HG03442 (cell line): ENCODE measurements around the gene HRNR.

ENCODE experiments used
- ATAC-seq: cut with Tn5 transposase; IDR thresholded peaks from one replicate; pipeline ENCODE4 v1.9.1; 2021; ENCODE audit warnings: mild to moderate bottlenecking, moderate library complexity; ENCODE audit not compliant: unreplicated experiment

The HRNR gene

DNA sequence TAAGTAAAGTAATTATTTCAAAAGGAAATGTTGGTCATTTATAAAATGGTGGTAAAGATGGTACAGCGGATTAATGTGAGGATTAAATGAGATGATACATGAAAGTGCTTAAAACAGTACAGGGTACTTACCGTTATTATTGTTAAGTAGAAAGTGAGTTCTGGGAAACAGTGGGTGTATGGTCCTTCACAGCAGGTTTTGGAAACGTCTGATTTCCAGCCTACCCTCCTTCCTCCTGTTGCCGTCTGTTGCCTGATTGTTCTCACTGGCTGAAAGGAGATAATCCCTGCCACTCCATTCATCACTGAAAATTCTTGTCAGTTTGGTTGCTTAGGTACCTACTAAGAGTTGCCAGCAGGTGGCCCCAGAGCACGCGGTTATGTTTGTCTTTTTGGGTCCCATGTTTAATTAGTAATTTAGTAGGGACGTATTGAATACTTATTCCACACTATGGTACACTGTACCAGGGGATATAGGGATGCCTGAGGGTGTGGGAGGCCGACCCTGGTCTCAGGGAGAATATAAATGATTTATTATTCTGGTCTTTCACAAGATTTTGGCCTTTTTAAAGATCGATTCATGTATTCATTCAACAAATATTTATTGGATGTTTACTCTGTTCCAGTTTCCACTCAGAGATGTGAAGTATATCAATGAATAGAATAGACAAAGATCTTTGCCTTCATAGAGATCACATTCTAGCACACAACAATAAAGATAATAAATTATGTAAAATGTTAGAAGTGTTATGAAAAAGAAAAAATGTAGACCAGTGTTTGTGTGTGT, 34.1 kb downstream of the HRNR start:
- ATAC-seq: no peak

DNA sequence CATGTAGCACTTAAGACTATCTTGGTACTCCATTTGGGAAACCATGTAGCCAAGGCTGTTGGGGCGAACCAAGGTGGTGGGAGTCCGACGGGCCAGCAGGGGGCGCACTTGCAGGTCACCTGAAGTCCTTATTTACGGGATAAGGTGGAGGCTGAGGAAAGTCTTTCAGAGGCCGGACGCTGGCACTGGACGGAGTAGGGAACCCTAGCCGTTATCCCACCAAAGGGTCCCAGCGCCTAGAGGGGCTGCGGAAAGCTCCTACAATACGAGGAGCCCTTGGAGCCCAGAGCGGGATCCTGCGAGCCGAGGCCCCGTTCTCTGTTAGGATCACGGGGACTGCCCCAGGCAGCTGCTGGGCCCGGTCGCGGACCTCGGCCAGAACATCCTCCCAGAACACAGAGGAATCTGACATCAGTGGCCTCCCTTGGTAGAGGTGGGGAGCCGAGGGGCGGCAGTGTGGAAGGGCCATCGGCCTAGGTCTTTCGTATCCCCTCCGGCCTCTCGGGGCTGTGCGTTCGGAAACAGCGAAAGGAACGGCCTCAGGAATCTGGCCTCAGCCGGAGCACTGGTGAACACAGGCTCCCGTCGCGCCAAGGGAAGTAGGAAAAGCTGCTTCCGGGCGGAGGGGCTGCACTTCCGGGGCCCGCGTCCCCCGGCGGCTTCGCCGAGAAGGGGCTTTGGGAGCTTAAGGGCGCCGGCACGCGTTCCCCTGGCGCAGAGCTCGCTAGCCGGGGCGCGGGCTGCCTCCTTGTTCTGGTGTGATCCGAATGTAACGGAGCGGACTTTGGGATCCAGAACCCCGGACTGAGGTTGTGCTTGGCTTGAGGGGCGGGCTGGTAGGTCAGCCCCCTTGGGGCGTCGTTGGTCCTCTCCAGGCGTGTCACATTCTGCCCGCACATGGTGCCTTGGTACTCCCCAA, 35.1 kb downstream of the HRNR start:
- no peak for ATAC-seq

DNA sequence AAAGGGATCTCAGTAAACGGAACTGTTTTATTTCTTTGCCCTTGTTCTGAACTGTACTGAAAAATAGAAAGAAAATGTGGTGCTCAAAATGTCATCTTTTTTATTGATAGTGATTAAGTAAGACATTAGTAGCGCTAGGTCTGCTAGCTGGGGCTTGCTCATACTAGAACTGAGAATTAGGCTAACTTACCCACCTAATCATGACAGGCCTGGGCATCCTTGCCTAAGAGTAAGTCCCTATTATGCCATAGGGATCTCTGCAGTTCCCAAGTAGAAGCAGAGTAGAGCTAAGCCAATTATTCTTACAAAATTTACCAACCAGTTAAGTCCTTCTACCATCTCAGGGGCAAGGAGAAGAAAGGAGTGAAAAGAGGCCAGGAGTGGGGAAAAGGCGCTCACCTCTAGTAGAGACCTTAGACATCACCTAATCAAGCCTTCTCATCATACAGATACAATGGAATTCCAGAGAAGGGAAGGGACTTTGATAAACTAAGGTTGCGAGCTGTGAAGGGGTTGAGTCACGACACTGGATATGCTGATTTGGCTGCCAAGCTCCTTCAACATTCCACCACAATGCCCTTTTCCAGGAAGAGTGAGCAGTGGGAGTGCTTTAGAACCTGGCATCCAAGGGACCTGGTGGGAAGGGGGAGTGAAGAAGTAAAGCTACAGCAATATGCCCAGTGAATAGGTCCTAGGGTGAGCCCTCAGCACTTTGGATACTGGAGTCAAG, 37.3 kb downstream of the HRNR start:
- ATAC-seq: no peak

DNA sequence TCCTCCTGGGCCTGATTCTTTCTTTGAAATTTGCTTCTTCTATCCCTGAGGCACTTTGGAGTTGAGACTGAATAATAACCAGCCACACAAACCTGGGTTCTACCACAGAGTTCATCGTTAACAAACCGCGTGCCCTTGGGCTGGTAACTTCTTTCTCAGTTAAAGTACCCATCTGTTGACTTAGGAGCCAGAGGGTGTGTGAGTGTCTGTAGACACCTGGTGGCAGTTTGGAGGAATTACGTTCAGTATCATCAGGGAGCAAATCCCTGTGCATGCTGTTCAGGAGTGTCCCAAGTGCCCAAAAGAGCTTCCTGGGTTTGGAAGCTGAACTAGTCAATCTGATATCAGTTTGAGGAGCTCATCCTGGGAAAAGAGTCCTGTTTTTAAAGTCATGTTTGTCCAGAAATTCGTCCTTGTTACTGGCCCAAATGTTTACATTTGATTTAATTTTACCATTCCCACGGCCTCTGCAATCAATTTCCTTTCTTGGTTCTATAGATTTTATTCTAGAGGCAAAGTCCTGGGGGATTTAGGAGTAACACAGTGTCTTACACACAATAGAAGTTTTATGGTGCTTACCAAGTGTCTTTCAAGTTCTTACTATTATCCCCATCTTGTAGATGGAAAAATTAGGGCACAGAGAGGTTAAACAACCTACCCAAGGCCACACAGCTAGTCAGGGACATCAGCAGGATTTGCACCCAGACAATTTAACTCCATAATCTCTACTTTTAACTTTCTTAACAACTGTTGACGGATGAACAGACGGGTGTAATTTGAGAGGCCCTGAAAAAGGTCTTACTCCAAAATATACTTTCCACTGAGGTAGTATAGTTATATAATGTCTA, 38.2 kb downstream of the HRNR start:
- peak; percentile 67 for ATAC-seq

DNA sequence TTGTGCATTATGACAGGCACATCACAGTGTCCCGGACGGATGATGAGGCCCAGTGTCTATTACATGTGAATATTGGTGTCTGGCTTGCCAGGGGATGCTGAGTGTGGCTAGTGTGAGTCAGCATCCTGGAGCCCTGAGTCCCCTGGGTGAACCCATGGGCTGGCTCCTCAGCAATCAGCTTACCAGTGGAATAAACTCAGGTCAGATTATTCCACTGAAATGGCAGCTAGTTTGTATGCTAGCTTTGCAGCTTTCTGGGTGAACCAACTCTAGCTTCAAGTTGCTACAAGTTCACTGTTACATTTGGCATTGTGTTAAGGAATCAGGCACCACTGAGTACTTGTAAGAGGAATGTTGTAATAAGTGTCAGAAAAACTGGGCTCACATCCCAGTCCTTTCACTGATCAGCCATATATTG, 41.0 kb downstream of the HRNR start:
- ATAC-seq: no peak

DNA sequence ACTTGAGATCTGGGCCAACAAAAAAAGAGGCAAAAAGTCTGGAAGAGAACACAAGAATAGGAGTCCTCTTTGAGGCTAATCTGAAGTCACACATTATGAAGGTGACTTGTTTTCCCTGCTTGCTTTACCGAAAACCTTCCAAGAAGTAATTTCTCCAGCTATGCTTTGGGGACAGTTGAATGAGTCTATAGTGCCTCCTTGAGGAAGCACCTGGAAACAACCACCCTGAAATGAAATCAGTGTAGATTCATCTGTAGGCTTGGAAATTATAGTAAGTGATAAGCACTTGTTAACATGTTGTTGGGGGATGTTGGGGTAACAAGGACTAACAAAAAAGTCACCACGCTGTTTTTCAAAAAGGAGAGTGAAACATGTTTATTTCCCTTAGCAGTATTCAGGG, 41.6 kb downstream of the HRNR start:
- ATAC-seq: no peak

DNA sequence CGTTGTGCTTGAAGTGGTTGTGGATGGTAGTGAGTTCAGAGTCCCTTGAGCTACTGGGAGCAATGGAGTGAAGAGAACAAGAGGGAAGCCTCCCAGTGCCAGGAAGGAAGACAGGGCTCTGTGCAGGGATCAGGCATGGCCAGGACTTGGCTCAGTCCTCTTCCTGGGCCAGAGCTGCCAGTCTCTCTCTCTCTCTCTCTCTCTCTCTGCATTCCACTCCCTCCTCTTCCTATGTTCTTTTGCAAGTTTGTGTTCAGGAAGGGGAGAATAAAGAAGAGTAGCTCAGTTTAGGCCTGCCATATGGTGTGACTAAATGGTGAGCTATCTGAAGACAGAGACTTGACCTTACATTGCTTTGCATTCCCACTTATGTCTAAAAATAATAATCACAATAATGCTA, 44.4 kb downstream of the HRNR start:
- no peak for ATAC-seq

DNA sequence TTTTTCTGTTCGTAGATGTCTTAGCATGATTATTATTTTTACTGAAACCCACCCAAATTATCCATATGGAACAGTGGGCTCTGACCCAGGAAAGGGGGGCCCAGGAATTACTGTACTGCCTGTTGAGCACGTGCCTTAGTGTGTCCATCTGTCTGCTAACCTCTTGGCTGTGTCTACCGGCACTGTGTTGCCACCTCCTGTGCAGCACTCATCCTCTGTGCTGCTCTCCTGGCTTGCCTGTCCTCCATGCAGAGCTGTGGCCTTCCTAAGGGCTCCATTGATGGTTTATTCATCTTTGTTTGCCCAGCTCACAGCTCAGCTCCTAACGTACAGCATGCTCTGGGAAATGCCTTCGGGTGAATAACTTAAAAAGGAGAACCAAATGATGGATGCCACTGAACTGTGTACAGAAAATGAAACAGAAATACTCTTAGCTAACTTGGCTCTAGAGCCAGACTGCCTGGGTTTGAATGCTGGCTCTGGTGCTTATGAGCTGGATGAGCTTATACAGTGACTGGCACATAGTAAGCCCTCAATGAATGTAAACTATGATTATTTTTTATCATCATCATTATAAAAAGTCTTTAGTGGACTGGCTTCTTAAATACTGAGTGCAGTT, 53.6 kb downstream of the HRNR start:
- no peak for ATAC-seq

DNA sequence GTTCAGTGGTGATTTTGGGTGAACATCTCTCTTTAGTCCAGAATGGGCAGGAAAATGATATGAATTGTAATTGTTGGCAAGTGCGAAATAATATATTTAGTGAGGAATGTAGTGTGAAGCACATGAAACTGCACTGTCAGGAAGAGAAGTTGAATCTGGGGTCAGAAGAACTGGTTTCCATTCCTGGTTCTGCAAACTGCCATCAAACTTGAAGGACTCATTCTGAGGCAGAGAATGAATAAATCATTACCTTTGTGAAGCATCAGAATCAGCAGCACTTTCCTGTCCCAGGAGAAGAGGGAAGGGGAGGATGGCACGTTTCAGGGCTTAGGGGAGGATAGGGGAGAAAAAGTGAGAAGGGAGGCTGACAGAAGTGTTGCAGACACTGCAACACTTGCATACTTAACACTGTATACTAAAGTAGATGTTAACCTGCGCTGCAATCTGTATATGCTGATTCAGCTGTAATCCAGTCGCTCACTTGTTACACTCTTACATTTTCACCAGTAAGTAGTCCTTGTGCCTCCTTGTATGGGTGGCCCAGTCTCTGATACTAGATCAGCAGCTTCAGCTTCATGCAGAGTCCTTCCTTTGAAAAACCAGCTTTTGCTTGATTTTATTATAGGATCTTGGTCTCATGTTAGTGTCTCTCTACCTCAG, 54.5 kb downstream of the HRNR start:
- no peak for ATAC-seq

DNA sequence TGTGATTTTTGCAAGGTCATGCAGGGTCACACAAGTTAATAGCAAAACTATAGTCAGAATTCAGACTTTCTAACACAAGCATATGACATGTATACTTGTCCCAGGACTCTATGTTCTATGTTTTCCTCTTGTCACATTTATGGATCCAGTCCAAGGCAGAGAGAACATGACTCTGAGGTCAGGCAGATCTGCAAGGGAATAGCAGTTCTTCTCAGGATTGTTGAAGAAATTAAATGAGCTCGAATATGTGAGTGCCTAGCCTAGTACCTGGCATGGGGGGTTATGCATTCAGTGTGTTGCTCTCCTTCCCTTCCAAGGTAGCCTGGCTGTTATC, 55.5 kb downstream of the HRNR start:
- no peak for ATAC-seq

DNA sequence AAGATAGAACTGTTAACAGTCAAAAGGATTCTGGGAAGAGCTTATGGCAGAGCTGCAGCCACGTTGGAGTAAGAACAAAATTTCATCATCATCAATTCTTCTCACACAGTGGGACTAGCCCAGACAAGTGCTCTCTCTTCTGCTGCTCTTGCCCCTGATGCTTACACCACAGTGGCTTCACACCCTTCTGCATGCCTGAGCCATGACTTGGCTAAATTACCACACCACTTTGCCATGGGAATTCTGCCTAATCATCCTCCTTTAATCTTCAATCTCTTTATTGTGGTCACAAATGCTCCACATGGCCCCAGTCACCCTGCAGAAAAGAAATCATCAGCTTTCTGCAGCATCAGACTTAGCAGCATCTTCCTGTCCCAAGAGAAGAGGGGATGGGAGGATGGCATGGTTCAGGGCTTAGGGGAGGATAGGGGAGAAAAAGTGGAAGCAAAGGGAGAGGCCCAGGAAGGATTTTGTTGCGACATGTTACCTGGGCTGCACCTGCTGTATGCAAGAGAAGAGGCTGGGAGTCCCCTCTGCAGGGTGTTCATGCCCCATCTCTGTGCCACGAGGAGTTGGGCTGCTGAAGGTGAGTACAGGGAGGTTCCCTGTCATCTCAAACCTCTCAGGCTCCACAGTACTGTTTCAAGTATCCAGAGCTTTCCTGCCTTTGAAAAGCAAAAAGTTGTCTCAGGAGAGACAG, 56.0 kb downstream of the HRNR start:
- ATAC-seq: no peak

DNA sequence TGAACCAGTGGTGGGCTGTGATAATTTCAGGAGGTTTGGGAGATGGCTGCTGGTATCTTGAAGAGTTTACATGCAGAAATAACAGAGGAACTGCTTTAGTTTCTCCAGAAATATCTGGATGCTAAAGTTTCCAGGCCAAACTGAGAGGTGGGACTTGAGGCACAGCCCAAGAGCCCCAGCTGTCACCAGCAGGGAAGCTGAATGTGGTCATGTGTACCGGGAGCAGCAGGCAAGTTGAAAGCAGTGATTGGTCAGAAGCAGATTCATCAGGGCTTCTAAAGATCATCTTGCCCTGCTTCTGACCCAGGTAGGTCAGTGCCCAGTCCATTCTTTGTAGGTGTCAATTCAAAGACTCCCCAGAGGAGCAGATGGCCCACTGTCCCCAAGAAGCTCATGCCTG, 57.0 kb downstream of the HRNR start:
- no peak for ATAC-seq

DNA sequence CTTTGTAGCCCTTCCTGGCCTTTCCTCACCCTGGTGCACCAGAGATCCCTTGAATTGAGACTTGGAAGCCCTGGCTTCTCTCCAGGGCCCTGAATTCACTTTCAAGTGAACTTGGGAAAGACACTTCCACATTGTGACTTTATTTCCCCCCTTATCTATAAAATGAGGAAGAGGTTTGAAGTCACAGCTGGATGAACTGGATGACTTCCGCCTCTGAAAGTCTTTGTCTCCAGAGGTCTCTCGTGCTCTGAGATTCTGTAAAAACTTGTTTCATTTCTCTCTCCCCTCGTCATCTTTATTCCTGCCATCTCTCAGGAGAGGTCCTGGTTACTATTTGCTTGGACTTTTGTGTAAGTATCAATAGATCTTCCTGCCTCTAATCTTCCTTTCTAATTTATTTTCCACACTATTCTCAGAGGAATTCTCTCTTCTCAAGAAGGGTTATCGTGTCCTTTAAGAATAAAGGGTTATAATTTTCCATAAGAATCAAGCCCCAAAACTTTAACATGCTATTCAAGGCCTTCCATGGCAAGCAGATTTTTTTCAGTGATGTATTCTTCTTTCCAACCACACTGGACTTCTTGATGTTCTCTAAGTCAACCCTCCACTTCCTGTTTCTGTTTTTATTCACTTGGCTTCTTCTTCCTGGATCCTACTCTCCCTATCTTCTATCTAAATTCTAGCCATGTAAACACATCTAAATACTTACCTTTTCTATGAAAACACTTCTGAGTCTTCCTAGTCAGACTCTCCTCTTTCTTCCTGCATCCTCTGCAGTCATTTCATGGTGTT, 58.5 kb downstream of the HRNR start:
- no peak for ATAC-seq

DNA sequence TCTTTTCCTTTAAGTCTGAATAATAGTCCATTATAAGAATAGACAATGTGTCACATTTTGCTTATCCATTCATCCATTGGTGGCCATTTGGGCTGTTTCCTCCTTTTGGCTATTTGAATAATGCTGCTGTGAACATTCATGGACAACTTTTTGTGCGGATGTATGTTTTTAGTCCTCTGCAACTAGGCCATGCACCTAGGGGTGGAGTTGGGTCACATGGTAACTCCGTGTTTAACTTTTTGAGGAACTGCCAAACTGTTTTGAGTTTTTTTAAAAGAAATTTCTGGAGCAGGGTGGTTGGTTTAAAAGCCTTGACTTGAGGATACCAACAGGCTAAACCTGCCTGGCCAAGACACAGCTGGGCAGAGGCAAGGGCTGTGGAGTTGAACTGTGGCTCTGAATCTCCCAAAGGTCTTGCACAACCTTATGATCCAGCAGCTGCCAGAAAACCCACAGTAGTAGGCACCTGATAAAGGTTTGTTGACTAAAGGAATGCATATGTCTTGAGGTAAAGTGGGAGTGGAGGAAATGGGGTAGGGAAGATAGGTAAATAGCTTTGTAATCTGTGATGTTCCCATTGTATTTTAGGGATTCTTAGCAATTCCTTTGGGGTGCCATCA, 59.4 kb downstream of the HRNR start:
- ATAC-seq: no peak

DNA sequence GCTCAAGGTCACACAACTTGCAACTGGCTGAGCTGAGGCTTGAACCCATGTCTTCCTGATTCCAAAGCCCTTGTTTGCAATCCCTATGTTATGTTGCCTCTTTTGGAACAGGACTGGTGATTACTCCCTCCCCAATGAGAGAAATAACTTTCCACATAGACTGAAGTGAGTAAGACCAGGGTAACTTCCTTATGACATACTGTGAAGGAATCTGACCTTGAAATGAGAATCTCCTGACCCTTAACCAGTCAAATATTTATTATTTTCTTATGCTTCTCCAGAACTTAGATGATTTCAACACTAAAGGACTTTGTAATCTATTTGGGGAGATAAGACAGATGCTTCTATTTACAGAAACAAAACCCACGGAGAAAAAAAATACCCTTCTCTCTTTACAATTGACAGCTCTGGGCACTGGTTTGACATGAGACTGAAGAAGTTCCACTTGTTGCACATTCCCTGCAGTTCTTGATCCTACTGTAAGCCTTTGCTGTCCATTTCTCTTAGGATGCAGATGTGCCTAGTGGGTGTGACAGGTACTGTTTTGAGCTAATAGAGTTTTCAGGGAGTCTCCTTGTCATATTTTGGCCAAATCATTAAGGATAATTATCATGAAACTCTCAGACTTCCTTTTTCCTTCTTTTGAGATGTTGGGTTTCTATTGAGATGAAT, 61.1 kb downstream of the HRNR start:
- no peak for ATAC-seq
